Esophagus muscularis mucosa (tissue), 4 donors: ENCODE data around the gene SBK3. TPM values are rescaled to one million over a fixed set of nuclear protein-coding genes. Genes with fewer than 3 reads are reported as not detected.
"Not testable (repeated sequence)": the region's sequence is repeated elsewhere in the genome, so short reads cannot be mapped to it uniquely, and the experiment has no call there.

Experiments
- DNase-seq: peaks from one replicate; pipeline ENCODE4 v3.0.0-alpha.2; 2017; ENCODE audit errors: extremely low spot score
- H3K27ac ChIP-seq, 4 donors: fragments of 200-600 bp; sonication (generic); replicated peaks in 1 of 4; 1 replicate in 3 of 4; 2 replicates in 1 of 4; pipeline ENCODE4 v1.5.1; 2016 to 2019; ENCODE audit warnings: mild to moderate bottlenecking in 1 of 4
- H3K27me3 ChIP-seq, 4 donors: fragments of 200-600 bp; sonication (generic); one replicate each; pipeline versions ENCODE4 v1.5.1 to v1.6.0; 2016 to 2019
- H3K36me3 ChIP-seq, 4 donors: fragments of 200-600 bp; sonication (generic); one replicate each; pipeline ENCODE4 v1.5.1; 2016 to 2019
- H3K4me1 ChIP-seq, 4 donors: fragments of 200-600 bp; sonication (generic); one replicate each; pipeline ENCODE4 v1.5.1; 2016 to 2019
- H3K4me3 ChIP-seq, 4 donors: fragments of 200-600 bp; sonication (generic); 1 replicate in 2 of 4; 2 replicates in 2 of 4; pipeline ENCODE4 v1.5.1; 2016 to 2019; ENCODE audit warnings: mild to moderate bottlenecking in 4 of 4, moderate library complexity in 1 of 4
- H3K9me3 ChIP-seq, 4 donors: fragments of 200-600 bp; sonication (generic); 1 replicate in 3 of 4; 2 replicates in 1 of 4; pipeline ENCODE4 v1.5.1; 2016 to 2019
- CTCF ChIP-seq, 3 experiments: fragments of 200-600 bp in 2 of 3; fragments of 450-650 bp in 1 of 3; sonication (generic) in 2 of 3; IDR thresholded peaks; one replicate each; pipeline ENCODE4 v1.5.1; 2017 to 2019; ENCODE audit warnings: antibody characterized with exemption in 3 of 3, mild to moderate bottlenecking in 2 of 3, moderate library complexity in 1 of 3
- EP300 ChIP-seq: sonication (generic); formaldehyde crosslinking; IDR thresholded peaks from one replicate; pipeline ENCODE4 v1.6.1; 2017; ENCODE audit warnings: antibody characterized with exemption
- POLR2A ChIP-seq: fragments of 450-650 bp; IDR thresholded peaks from one replicate; pipeline ENCODE4 v1.6.1; 2017; ENCODE audit warnings: antibody characterized with exemption, moderate library complexity, mild to moderate bottlenecking, low read depth
- POLR2AphosphoS5 ChIP-seq, 2 donors: sonication (generic); formaldehyde crosslinking; IDR thresholded peaks; one replicate each; pipeline ENCODE4 v1.6.1; 2017; ENCODE audit warnings: antibody characterized with exemption in 2 of 2
- WGBS: methylation state at CpG from one replicate; pipeline ENCODE4 v1.1.5; 2018; 5-methylcytosine and 5-hydroxymethylcytosine counted together
- intact Hi-C: fragments of 100-400 bp; cut with DNase I; formaldehyde crosslinking; loops from one replicate; pipeline ENCODE4 v1.15.1; 2023
- total RNA-seq, 4 donors: library from RNA; depleted of rRNA; stranded (reverse); fragments of >200 nt; gene quantifications; one replicate each; pipeline versions ENCODE4 v1.1.0 to v1.2.1, GENCODE V29; 2016

The SBK3 gene
- total RNA-seq, 4 donors from 2014 or later, result 0.83 to 1.5 (median 1.5) TPM; not detected in 1

- intact Hi-C loops, result no loop called here
- peaks cover 9 to 41% (median 22%) of the 10 kb centered on the region in 4 donors for H3K4me1 ChIP-seq
- TF ChIP-seq CTCF (IDR thresholded peaks at IDR 0.05) (no peak), POLR2AphosphoS5 (IDR thresholded peaks at IDR 0.05) (no peak), EP300 (no peak), POLR2A (no peak)
- 87% methylated on average over 9 of the region's 13 CpGs for WGBS
- no peak overlapping the region for H3K4me3 ChIP-seq
- H3K36me3 ChIP-seq, result peaks cover 0 to 33% (median 27%) of the 10 kb centered on the region in 4 donors
- H3K27ac ChIP-seq, result no peak overlapping the region
- H3K9me3 ChIP-seq, result no peaks in the 10 kb centered on the region
- H3K27me3 ChIP-seq, result peaks cover 0 to 3% (median 0%) of the 10 kb centered on the region in 4 donors
- no peak for DNase-seq
These were observed 47.6 kb downstream of the SBK3 start for GRCh38 chr19:55497763-55498162.

GRCh38 chr19:55496820-55497219 is 48.5 kb downstream of the SBK3 start:
- peaks cover 9 to 50% (median 32%) of the 10 kb centered on the region in 4 donors for H3K4me1 ChIP-seq
- H3K4me3 ChIP-seq, DNase-seq, H3K9me3 ChIP-seq, intact Hi-C loops, H3K27ac ChIP-seq, H3K27me3 ChIP-seq: not testable (repeated sequence)
- peaks cover 0 to 30% (median 26%) of the 10 kb centered on the region in 4 donors for H3K36me3 ChIP-seq
- 79% methylated on average over 10 of the region's 10 CpGs for WGBS

GRCh38 chr19:55495646-55496349 is 49.5 kb downstream of the SBK3 start:
- Histone ChIP-seq H3K9me3 (no peaks in the 10 kb centered on the region), H3K4me1 (peaks cover 16 to 60% (median 42%) of the 10 kb centered on the region in 4 donors), H3K36me3 (peaks cover 0 to 20% (median 20%) of the 10 kb centered on the region in 4 donors), H3K4me3 (no peak overlapping the region), H3K27me3 (peaks cover 0 to 3% (median 0%) of the 10 kb centered on the region in 4 donors), H3K27ac (no peak overlapping the region)
- TF ChIP-seq CTCF (IDR thresholded peaks at IDR 0.05) (no peak), POLR2A (no peak), POLR2AphosphoS5 (IDR thresholded peaks at IDR 0.05) (no peak), EP300 (no peak)
- intact Hi-C loops, result no loop called here
- 93% methylated on average over 11 of the region's 11 CpGs for WGBS
- no peak for DNase-seq

- 21% methylated on average over 17 of the region's 22 CpGs for WGBS
These were observed 51.1 kb downstream of the SBK3 start for GRCh38 chr19:55494172-55494761.

More at GRCh38 chr19:55494172-55494761, 51.1 kb downstream of the SBK3 start:
- H3K27me3 ChIP-seq, result peaks cover 0 to 3% (median 0%) of the 10 kb centered on the region in 4 donors
- TF ChIP-seq EP300 (no peak), CTCF (IDR thresholded peaks at IDR 0.05) (no peak), POLR2AphosphoS5 (IDR thresholded peaks at IDR 0.05) (peak; percentile 32 to 64)
- peak overlapping the region; percentile 25 to 50 (median 39) for H3K4me3 ChIP-seq
- no peak for DNase-seq
- H3K36me3 ChIP-seq, result peaks cover 0 to 7% (median 5%) of the 10 kb centered on the region in 4 donors
- H3K9me3 ChIP-seq, result no peaks in the 10 kb centered on the region
- H3K4me1 ChIP-seq, result peaks cover 16 to 76% (median 57%) of the 10 kb centered on the region in 4 donors
- peak overlapping the region; percentile 72 to 98 (median 96) for H3K27ac ChIP-seq
- intact Hi-C loops, result no loop called here
